NT2/D1 (cell line): ENCODE results near the gene CROCC.
A peak's percentile ranks its signal among the peaks of the same experiment; 100 is the strongest.
"Not testable (repeated sequence)": the region's sequence is repeated elsewhere in the genome, so short reads cannot be mapped to it uniquely, and the experiment has no call there.

Source experiments
- DNase-seq: peaks from one replicate; pipeline ENCODE4 v3.0.0-alpha.2; 2011; ENCODE audit warnings: low read depth, low spot score
- H3K27me3 ChIP-seq: 2 replicates; pipeline ENCODE4 v1.6.0; 2011; ENCODE audit warnings: mild to moderate bottlenecking; ENCODE audit not compliant: insufficient read length, insufficient read depth
- H3K36me3 ChIP-seq: 2 replicates; pipeline ENCODE4 v1.6.1; 2011; ENCODE audit warnings: mild to moderate bottlenecking, low read length, mixed read lengths; ENCODE audit not compliant: insufficient read depth, insufficient read length
- H3K4me1 ChIP-seq: 2 replicates; pipeline ENCODE4 v1.5.1; 2011; ENCODE audit not compliant: insufficient read depth, insufficient read length
- H3K4me3 ChIP-seq: 2 replicates; pipeline ENCODE4 v1.5.1; 2011; ENCODE audit warnings: low read depth; ENCODE audit not compliant: insufficient read length
- H3K9ac ChIP-seq: 2 replicates; pipeline ENCODE4 v1.6.0; 2011; ENCODE audit warnings: low read depth; ENCODE audit not compliant: insufficient read length
- H3K9me3 ChIP-seq: 2 replicates; pipeline ENCODE4 v1.5.1; 2011; ENCODE audit warnings: mild to moderate bottlenecking, low read length; ENCODE audit not compliant: insufficient read depth
- SUZ12 ChIP-seq: IDR thresholded peaks from 2 replicates; pipeline ENCODE4 v1.6.1; 2011; ENCODE audit not compliant: insufficient read length, insufficient read depth; ENCODE audit errors: extremely low read depth
- YY1 ChIP-seq: IDR thresholded peaks from 2 replicates; pipeline ENCODE4 v1.6.1; 2011; ENCODE audit not compliant: insufficient read length, insufficient read depth
- ZNF274 ChIP-seq: IDR thresholded peaks from 2 replicates; pipeline ENCODE4 v1.6.1; 2011; ENCODE audit warnings: mild to moderate bottlenecking, low read depth, low read length

The CROCC gene

GRCh38 chr1:16905110-16905867, 16.4 kb upstream of the CROCC start:
- no peak for TF ChIP-seq ZNF274
- no peak for TF ChIP-seq SUZ12
- no peak for TF ChIP-seq YY1
- H3K27me3 ChIP-seq: no peaks in the 10 kb centered on the region
- H3K9ac ChIP-seq: peak overlapping the region; percentile 94
- peak overlapping the region; percentile 29 for H3K4me3 ChIP-seq
- no peaks in the 10 kb centered on the region for H3K4me1 ChIP-seq
- DNase-seq: no peak
- peaks cover 5% of the 10 kb centered on the region; the same call in 1 of the 2 replicates for H3K9me3 ChIP-seq
- no peaks in the 10 kb centered on the region for H3K36me3 ChIP-seq

GRCh38 chr1:16905868-16906702, 15.6 kb upstream of the CROCC start:
- H3K4me3 ChIP-seq: no peak overlapping the region
- no peak overlapping the region for H3K9ac ChIP-seq
- no peaks in the 10 kb centered on the region for H3K27me3 ChIP-seq
- no peaks in the 10 kb centered on the region for H3K4me1 ChIP-seq
- DNase-seq: no peak
- TF ChIP-seq SUZ12: no peak
- no peaks in the 10 kb centered on the region for H3K36me3 ChIP-seq
- H3K9me3 ChIP-seq: peaks cover 5% of the 10 kb centered on the region; the same call in 1 of the 2 replicates

DNA sequence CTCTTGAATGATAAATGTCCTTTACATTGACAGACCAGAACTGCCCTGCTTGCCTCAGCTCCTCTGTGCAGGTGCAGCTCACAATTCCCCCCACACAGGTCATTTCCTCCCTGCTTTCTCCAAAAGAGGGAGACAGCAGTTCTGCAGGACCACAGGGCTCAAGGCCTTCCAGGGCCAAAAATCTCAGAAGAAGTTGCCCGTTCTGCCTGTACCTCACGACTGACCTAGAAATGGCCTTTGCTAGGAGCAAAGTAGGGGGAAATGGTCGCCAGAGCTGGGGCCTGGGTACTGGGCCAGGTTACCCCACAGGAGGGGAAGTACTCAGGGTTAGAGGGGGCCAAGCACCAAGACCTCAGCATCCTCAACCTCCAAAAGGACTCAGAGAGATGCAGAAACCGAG, 14.9 kb upstream of the CROCC start:
- H3K9ac ChIP-seq: no peak overlapping the region
- DNase-seq: no peak
- H3K27me3 ChIP-seq: no peaks in the 10 kb centered on the region
- peaks cover 5% of the 10 kb centered on the region; the same call in 1 of the 2 replicates for H3K9me3 ChIP-seq
- no peak overlapping the region for H3K4me3 ChIP-seq
- no peaks in the 10 kb centered on the region for H3K4me1 ChIP-seq
- no peaks in the 10 kb centered on the region for H3K36me3 ChIP-seq
- no peak for TF ChIP-seq SUZ12
- no peak for TF ChIP-seq ZNF274
- TF ChIP-seq YY1: no peak

- TF ChIP-seq SUZ12 (no peak), ZNF274 (no peak), YY1 (no peak)
- DNase-seq: no peak
- H3K9me3 ChIP-seq: peaks cover 5% of the 10 kb centered on the region; the same call in 1 of the 2 replicates
- no peak overlapping the region for H3K4me3 ChIP-seq
- H3K27me3 ChIP-seq: peaks cover 3% of the 10 kb centered on the region
- no peaks in the 10 kb centered on the region for H3K4me1 ChIP-seq
- H3K36me3 ChIP-seq: no peaks in the 10 kb centered on the region
- H3K9ac ChIP-seq: no peak overlapping the region
These were observed 13.6 kb upstream of the CROCC start for GRCh38 chr1:16907870-16908758.

- H3K36me3 ChIP-seq, DNase-seq, H3K27me3 ChIP-seq, H3K9ac ChIP-seq, H3K4me3 ChIP-seq, H3K9me3 ChIP-seq: not testable (repeated sequence)
- peaks cover 11% of the 10 kb centered on the region for H3K4me1 ChIP-seq
These were observed 9.6 kb upstream of the CROCC start for GRCh38 chr1:16911851-16912721.

GRCh38 chr1:16912742-16913141, 9.0 kb upstream of the CROCC start:
- DNase-seq, H3K27me3 ChIP-seq, H3K36me3 ChIP-seq, H3K9me3 ChIP-seq, H3K4me3 ChIP-seq: not testable (repeated sequence)
- Histone ChIP-seq H3K9ac (peak overlapping the region; percentile 75), H3K4me1 (peaks cover 11% of the 10 kb centered on the region)
